GM23338 (cell line): ENCODE results near the gene RFNG.

Experiments used
- CTCF ChIP-seq, 2 experiments: fragments of 200-600 bp in 1 of 2; sonication (generic) in 1 of 2; conservative IDR thresholded peaks; 2 replicates each; pipeline versions ENCODE4 v1.5.1 to v1.6.1; 2016 to 2017; ENCODE audit warnings: antibody characterized with exemption in 2 of 2, low read depth in 2 of 2, mild to moderate bottlenecking in 2 of 2, moderate library complexity in 1 of 2
- EZH2 ChIP-seq: fragments of 200-600 bp; sonication (generic); IDR thresholded peaks from one replicate; pipeline ENCODE4 v1.8.0; 2017; ENCODE audit warnings: antibody characterized with exemption, mild to moderate bottlenecking, low read depth; ENCODE audit not compliant: unreplicated experiment
- EZH2phosphoT487 ChIP-seq: fragments of 200-600 bp; sonication (generic); IDR thresholded peaks from one replicate; pipeline ENCODE4 v1.8.1; 2018; ENCODE audit warnings: antibody characterized with exemption; ENCODE audit not compliant: unreplicated experiment

GRCh38 chr17:82088838-82089722 lies 37.5 kb upstream of the RFNG start:
- TF ChIP-seq EZH2 (no peak), CTCF (conservative IDR thresholded peaks at IDR 0.05; ENCODE audit: low read depth in 2 of 2) (no peak), EZH2phosphoT487 (no peak)
